Endothelial cell of umbilical vein (primary cell): ENCODE results near the gene RAD9B. TPM values are rescaled to one million over a fixed set of nuclear protein-coding genes. Genes with fewer than 3 reads are reported as not detected.

Experiments
- BruUV-seq: library from RNA; stranded (reverse); fragments of 400-500 nt; replicated peaks from 2 replicates; lab custom pipeline; 2021; lab: Mats Ljungman, UMichigan
- CTCF ChIA-PET: fragments of 300-600, 350-600 bp; sonication (Branson Sonifier 250); formaldehyde crosslinking; loops from one replicate; lab custom pipeline; 2021; ENCODE audit warnings: antibody characterized with exemption, inconsistent platforms; lab: Charles Lee
- POLR2A ChIA-PET: fragments of 300-600, 350-600 bp; sonication (Branson Sonifier 250); formaldehyde crosslinking; loops from one replicate; lab custom pipeline; 2021; ENCODE audit warnings: antibody characterized with exemption, inconsistent platforms; lab: Charles Lee
- DNase-seq: peaks from one replicate; pipeline ENCODE4 v3.0.0-alpha.2; 2011; ENCODE audit warnings: low read depth, low spot score
- FAIRE-seq: peaks from 2 replicates; lab custom pipeline; 2011; peaks lifted over from hg19 to GRCh38; lab: Jason Lieb, UNC
- H2AFZ ChIP-seq: 2 replicates; pipeline ENCODE4 v1.6.0; 2012; ENCODE audit warnings: low read depth, low read length, control low read depth, inconsistent platforms
- H3K27ac ChIP-seq: 2 replicates; pipeline ENCODE4 v1.5.1; 2011; ENCODE audit warnings: low read depth, mild to moderate bottlenecking, control low read depth, low read length, moderate library complexity; ENCODE audit not compliant: insufficient read depth
- H3K27me3 ChIP-seq, 2 experiments: 2 replicates each; pipeline versions ENCODE4 v1.6.0 to v1.6.1; 2011; ENCODE audit warnings: low read length in 2 of 2, mixed read lengths in 1 of 2; ENCODE audit not compliant: control insufficient read depth in 2 of 2, insufficient read depth in 2 of 2
- H3K36me3 ChIP-seq, 2 experiments: 2 replicates in 1 of 2; 3 replicates in 1 of 2; pipeline ENCODE4 v1.5.1; 2011; ENCODE audit warnings: low read length in 2 of 2, mild to moderate bottlenecking in 1 of 2, moderate library complexity in 1 of 2; ENCODE audit not compliant: control insufficient read depth in 2 of 2, insufficient read depth in 2 of 2; ENCODE audit errors: extremely low read depth in 1 of 2
- H3K4me1 ChIP-seq: 3 replicates; pipeline ENCODE4 v1.5.1; 2011; ENCODE audit warnings: mild to moderate bottlenecking, low read length; ENCODE audit not compliant: control insufficient read depth, insufficient read depth; ENCODE audit errors: extremely low read depth
- H3K4me2 ChIP-seq: 2 replicates; pipeline ENCODE4 v1.6.1; 2011; ENCODE audit warnings: low read length, control low read depth, mixed read lengths; ENCODE audit not compliant: insufficient read depth
- H3K4me3 ChIP-seq, 3 experiments: fragments of 200-600 bp in 1 of 3; sonication (generic), shearing (Covaris generic) in 1 of 3; replicated peaks in 1 of 3; 2 replicates each; pipeline ENCODE4 v1.5.1; 2011 to 2016; ENCODE audit warnings: control low read depth in 3 of 3, low read length in 3 of 3, mild to moderate bottlenecking in 2 of 3, inconsistent platforms in 1 of 3, low read depth in 1 of 3, moderate library complexity in 1 of 3; ENCODE audit not compliant: insufficient read depth in 1 of 3
- H3K79me2 ChIP-seq: 2 replicates; pipeline ENCODE4 v1.6.0; 2012; ENCODE audit warnings: low read length, inconsistent platforms; ENCODE audit not compliant: control insufficient read depth, insufficient read depth
- H3K9ac ChIP-seq: replicated peaks from 2 replicates; pipeline ENCODE3; 2011; ENCODE audit warnings: low read length, control low read depth; ENCODE audit not compliant: insufficient read depth; ENCODE audit errors: extremely low read depth
- H3K9me1 ChIP-seq: replicated peaks from 3 replicates; pipeline ENCODE4 v1.6.0; 2011; ENCODE audit warnings: mild to moderate bottlenecking, low read length; ENCODE audit not compliant: control insufficient read depth, insufficient read depth; ENCODE audit errors: extremely low read depth
- H3K9me3 ChIP-seq: replicated peaks from 2 replicates; pipeline ENCODE4 v1.5.1; 2012; ENCODE audit warnings: low read length, inconsistent platforms; ENCODE audit not compliant: control insufficient read depth, insufficient read depth
- H4K20me1 ChIP-seq: replicated peaks from 2 replicates; pipeline ENCODE3; 2011; ENCODE audit warnings: mild to moderate bottlenecking, low read length; ENCODE audit not compliant: control insufficient read depth, insufficient read depth; ENCODE audit errors: extremely low read depth
- FOS ChIP-seq: IDR thresholded peaks from 2 replicates; pipeline ENCODE4 v1.6.1; 2011; ENCODE audit warnings: mild to moderate bottlenecking, low read length, moderate library complexity, borderline replicate concordance; ENCODE audit not compliant: insufficient read depth
- GATA2 ChIP-seq: IDR thresholded peaks from 2 replicates; pipeline ENCODE4 v1.7.0; 2011; ENCODE audit warnings: low read depth, mild to moderate bottlenecking, moderate library complexity, mixed read lengths, low read length; ENCODE audit not compliant: insufficient read length, insufficient read depth
- JUN ChIP-seq: IDR thresholded peaks from 2 replicates; pipeline ENCODE4 v1.6.1; 2011; ENCODE audit warnings: borderline replicate concordance, low read depth; ENCODE audit not compliant: insufficient read length, insufficient read depth
- MYC ChIP-seq: IDR thresholded peaks from one replicate; pipeline ENCODE4 v1.6.1; 2011; ENCODE audit warnings: mild to moderate bottlenecking, low read depth, low read length
- POLR2A ChIP-seq: IDR thresholded peaks from 2 replicates; pipeline ENCODE4 v1.6.1; 2012; ENCODE audit warnings: low read depth, mild to moderate bottlenecking, control low read depth, low read length
- POLR2AphosphoS5 ChIP-seq: IDR thresholded peaks from 2 replicates; pipeline ENCODE4 v1.6.1; 2012; ENCODE audit warnings: low read depth, mild to moderate bottlenecking, control low read depth, low read length, moderate library complexity; ENCODE audit not compliant: insufficient read depth
- dilution Hi-C: fragments of 300-500 bp; cut with MboI; formaldehyde crosslinking; loops from one replicate; pipeline ENCODE4 v1.15.0; 2019; ENCODE audit warnings: low sequenced_read_pairs; ENCODE audit not compliant: extremely low pct_ligation_motif_present
- intact Hi-C: fragments of 100-400 bp; cut with micrococcal nuclease; formaldehyde crosslinking; loops from one replicate; pipeline ENCODE4 v1.10.0; 2022
- polyA plus RNA-seq, 4 experiments: library from polyadenylated mRNA; depleted of rRNA in 3 of 4; stranded (reverse) in 3 of 4; unstranded in 1 of 4; fragments of >200 nt; gene quantifications; 2 replicates each; pipeline versions ENCODE4 v1.2.1 to v1.2.3, GENCODE V29; 2011 to 2012; ENCODE audit warnings: missing spikeins in 1 of 4
- total RNA-seq: library from RNA; stranded (reverse); gene quantifications from 2 replicates; pipeline ENCODE4 v1.2.3, GENCODE V29; 2021
- TF ChIP-seq, protein P1 (sequence below), 2 donors: IDR thresholded peaks; 1 replicate in 1 of 2; 2 replicates in 1 of 2; pipeline ENCODE4 v1.5.1; 2011; ENCODE audit warnings: low read length in 2 of 2, mild to moderate bottlenecking in 2 of 2, moderate library complexity in 2 of 2, control low read depth in 1 of 2, inconsistent platforms in 1 of 2, low read depth in 1 of 2; ENCODE audit not compliant: insufficient read depth in 1 of 2; ENCODE audit errors: extremely low read depth in 1 of 2

RAD9B gene
- total and polyA plus RNA-seq, 2 donors (not counting 3 experiments of a cell fraction or from before 2014, with no cell fraction given), result 0.11 to 0.15 TPM

DNA sequence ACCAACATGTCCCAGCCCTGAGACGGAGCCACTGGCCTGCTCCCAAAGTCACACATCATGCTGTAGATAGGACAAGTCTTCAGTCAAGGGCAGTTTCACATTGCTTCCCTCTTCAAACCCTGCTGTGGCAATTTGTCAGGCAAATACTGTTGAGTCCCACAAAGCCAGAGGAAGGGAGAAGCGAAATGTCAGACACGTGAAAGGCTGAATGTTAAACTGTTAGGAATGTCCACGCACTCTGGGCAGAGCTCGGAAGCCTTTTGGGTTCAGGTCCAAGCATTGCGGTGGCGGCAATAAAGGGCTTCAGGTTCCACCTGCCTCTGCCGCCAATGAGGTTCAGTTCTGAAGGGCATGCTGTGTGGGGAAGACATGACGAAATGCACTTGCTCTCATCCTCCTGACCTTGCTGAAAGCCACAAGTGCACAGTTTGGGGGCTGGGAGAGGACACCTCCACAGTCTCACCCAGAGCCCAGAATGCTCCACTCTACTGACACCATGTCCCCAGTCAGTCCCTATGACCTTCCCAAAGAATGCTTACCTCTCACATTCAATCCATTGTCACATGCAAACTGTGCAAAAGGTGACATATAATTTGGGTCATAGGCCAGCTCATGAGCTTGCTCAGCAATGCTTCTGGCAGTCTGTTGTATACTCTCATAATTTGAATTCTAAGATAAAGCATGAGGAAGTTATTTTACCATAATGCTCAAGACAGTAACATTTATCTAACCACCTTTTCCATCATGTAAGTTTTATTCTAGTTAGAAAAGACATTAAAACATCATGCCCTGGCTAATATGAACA is 35.7 kb downstream of the RAD9B start:
- H3K4me1 ChIP-seq, result peaks cover 17% of the 10 kb centered on the region
- ChIA-PET CTCF (interaction anchor here (0.9 to 1.1 kb wide), 2 partner anchors 62 kb away, joined by 3 read pairs; no protein-coding TSS in a partner anchor), POLR2A (no interaction called here)
- no peaks in the 10 kb centered on the region for H3K27me3 ChIP-seq
- peaks cover 7 to 9% of the 10 kb centered on the region in 2 experiments for H3K36me3 ChIP-seq
- dilution Hi-C loops, result no loop called here
- FAIRE-seq (no peak), DNase-seq (no peak)
- no peak overlapping the region for H3K27ac ChIP-seq
- intact Hi-C loops, result no loop called here
- H3K4me3 ChIP-seq, result no peak overlapping the region
- H3K9me1 ChIP-seq, result no peaks in the 10 kb centered on the region
- no peaks in the 10 kb centered on the region for H3K9me3 ChIP-seq
- no TSS peak for BruUV-seq
- no peak overlapping the region for H2AFZ ChIP-seq
- peaks cover 14% of the 10 kb centered on the region for H3K79me2 ChIP-seq
- no peak overlapping the region for H3K4me2 ChIP-seq
- no peak overlapping the region for H3K9ac ChIP-seq
- TF ChIP-seq FOS, result no peak
- TF ChIP-seq POLR2AphosphoS5, result no peak
- TF ChIP-seq GATA2, result no peak
- no peak for TF ChIP-seq POLR2A
- no peak for TF ChIP-seq MYC
- TF ChIP-seq JUN, result no peak
- TF ChIP-seq, protein P1, sequence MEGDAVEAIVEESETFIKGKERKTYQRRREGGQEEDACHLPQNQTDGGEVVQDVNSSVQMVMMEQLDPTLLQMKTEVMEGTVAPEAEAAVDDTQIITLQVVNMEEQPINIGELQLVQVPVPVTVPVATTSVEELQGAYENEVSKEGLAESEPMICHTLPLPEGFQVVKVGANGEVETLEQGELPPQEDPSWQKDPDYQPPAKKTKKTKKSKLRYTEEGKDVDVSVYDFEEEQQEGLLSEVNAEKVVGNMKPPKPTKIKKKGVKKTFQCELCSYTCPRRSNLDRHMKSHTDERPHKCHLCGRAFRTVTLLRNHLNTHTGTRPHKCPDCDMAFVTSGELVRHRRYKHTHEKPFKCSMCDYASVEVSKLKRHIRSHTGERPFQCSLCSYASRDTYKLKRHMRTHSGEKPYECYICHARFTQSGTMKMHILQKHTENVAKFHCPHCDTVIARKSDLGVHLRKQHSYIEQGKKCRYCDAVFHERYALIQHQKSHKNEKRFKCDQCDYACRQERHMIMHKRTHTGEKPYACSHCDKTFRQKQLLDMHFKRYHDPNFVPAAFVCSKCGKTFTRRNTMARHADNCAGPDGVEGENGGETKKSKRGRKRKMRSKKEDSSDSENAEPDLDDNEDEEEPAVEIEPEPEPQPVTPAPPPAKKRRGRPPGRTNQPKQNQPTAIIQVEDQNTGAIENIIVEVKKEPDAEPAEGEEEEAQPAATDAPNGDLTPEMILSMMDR (IDR thresholded peaks at IDR 0.05; ENCODE audit: extremely low read depth in 1 of 2, insufficient read depth in 1 of 2, low read depth in 1 of 2, low read length in 2 of 2), result no peak
- H4K20me1 ChIP-seq, result no peaks in the 10 kb centered on the region
